TTC549 (cell line): ENCODE data around the gene PTGES3.
"Not testable (repeated sequence)": the region's sequence is repeated elsewhere in the genome, so short reads cannot be mapped to it uniquely, and the experiment has no call there.

Source experiments
- FAIRE-seq: peaks from 2 replicates; lab custom pipeline; 2012; peaks lifted over from hg19 to GRCh38; lab: Jason Lieb, UNC

PTGES3 gene

DNA sequence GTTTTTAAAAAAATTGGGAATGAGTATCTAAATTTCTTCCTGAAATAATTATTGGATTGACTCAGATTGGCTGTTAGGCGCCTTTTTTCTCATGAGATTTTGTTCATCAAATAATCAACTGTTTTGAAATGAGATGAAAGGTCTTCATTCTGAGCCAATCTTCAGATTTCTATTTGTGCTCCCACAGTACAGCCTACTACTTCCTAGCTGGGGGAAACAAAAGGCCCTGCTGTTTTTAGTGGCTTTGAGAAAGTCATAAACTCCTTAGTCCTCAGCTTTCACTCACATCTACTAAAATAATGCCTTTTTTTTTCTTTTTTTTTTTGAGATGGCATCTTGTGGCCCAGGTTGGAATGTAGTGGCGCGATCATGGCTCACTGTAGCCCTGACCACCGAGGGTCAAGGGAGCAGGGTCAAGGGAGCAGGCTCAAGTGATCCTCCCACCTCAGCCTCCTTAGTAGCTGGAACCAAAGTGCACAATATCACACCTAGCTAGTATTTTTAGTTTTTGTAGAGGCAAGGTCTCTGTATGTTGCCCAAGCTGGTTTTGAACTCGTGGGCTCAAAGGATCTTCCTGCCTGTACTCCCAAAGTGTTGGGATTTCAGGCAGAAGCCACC lies 21.8 kb upstream of the PTGES3 start:
- no peak for FAIRE-seq

DNA sequence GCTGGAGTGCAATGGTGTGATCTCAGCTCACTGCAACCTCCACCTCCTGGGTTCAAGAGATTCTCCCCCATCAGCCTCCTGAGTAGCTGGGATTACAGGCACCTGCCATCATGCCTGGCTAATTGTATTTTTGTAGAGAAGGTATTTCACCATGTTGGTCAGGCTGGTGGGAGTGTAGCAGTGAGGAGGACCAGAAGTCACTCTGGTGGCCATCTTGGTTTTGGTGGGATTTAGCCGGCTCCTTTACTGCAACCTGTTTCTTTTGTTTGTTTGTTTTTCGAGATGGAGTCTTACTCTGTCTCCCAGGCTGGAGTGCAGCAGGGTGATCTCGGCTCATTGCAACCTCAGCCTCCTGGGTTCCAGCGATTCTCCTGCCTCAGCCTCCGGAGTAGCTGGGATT lies 16.4 kb upstream of the PTGES3 start:
- FAIRE-seq: not testable (repeated sequence)

DNA sequence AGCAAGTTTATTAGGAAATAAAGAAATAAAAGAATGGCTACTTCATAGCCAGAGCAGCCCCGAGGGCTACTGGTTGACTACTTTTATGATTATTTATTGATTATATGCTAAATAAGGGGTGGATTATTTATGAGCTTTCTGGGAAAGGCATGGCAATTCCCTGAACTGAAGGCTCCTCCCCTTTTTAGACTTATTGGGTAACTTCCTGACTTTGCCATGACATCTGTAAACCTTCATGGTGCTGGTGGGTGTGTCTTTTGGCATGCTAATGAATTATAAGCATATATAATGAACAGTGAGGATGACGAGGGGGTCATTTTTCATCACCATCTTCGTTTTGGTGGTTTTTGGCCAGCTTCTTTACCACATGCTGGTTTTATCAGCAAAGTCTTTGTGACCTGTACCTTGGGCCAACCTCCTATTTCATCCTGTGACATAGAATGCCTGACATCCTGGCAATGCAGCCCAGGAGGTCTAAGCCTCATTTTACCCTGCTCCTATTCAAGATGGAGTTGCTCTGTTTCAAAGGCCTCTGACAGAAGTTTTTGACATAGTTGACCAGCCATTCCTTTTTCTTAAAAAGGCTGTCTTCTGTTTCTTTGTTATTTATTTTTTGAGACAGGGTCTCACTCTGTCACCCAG lies 11.1 kb upstream of the PTGES3 start:
- FAIRE-seq: no peak

DNA sequence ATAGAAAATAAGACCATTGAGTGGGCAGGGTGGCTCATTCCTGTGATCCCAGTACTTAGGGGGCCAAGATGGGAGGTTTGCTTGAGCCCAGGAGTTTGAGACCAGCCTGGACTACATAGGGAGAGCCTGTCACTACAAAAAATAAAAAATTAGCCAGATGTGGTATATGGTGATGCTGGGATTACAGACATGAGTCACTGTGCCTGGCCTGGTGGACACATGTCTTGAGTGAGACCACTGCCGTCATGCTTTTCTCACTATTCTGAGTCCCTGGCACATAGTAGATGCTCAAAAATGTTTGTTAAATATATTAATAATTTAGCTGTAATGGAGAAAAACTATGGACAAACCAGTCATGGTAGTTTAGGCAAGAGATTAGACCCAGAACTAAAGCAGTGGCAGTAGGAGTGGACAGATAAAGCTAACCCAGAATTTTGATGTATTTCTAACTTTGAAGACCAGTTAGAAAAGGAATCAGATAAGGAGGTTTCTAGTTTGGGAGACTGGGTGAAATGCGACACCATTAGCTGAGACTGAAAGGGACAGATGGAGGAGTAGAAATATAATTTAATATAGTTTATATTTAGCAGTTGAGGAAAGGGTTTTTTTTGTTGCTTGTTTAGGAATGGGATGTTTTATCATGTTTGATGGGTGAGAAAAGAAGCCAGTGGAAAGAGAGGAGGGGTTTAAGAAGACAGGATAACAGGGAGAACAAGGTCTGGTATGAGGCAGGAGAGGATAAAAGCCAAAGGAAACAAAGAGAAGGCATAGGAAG lies 7.4 kb upstream of the PTGES3 start:
- FAIRE-seq: no peak

DNA sequence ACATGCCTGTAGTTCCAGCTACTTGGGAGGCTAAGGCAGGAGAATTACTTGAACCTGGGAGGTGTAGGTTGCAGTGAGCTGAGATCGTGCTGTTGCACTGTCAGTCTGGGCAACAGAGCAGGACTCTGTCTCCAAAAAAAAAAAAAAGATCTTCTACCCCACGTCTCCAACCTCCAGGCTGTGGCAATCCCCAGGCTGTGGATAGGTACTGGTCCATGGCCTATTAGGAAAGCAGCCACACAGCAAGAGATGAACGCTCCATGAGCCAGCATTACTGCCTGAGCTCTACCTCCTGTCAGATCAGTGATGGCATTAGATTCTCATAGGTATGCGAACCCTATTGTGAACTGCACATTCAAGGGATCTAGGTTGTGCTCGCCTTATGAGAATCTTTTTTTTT lies 6.1 kb upstream of the PTGES3 start:
- FAIRE-seq: no peak

DNA sequence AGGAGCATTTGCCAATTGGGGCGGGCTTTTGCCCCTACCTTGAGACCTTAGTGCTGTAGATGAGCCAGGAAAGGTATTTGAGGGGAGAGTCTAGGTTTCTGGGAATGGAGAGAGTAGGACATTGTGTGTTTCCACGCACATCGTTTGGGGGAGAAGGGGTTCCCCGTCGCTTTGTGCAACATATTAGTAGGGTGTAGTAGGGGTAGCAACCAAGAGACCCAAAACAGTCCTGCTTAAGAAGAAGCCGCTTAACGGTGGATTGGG lies 694 bp upstream of the PTGES3 start:
- FAIRE-seq: no peak

DNA sequence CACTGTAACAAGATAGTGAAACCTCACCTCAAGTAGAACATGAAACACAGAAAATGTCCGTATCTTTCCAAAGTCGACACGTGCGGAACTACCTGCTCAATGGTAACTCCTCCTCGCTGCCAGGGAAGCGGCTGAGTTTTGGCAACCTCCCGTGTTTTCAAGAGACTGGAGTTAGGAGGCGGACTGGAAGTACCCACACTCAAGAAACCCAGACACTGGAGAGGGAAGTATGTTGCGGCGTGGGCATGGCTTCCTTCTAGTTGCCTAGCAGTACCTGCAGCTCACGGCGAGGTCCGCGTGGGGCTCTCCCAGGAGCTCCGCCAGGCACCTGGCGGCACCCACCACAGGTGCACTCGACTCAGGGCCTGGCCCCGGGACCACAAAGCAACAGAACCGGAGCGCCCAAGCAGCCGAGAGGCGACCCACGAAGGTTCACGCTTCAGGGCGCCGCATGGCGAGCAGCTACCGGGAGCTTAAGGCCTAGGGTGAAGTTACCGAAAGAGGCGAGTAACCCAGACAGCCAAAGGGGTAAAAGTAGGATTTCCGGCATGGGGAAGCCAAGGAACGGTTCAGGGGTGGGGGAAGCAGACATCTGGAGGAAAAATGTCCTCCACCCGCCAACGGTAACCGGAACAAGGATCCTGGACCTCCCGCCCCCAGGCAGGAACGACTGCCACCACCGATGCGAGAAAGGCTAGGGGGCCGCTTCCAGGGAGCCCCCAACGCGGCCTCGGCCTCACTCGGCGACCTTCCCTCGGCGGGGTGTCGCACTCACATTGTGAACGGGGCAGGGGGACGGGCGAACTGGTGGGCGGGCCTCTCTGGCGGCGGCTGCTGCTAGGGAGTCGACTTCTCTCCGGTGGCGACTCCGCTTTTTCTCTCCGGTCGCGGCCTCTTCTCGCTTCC lies 608 bp downstream of the PTGES3 start:
- FAIRE-seq: no peak

DNA sequence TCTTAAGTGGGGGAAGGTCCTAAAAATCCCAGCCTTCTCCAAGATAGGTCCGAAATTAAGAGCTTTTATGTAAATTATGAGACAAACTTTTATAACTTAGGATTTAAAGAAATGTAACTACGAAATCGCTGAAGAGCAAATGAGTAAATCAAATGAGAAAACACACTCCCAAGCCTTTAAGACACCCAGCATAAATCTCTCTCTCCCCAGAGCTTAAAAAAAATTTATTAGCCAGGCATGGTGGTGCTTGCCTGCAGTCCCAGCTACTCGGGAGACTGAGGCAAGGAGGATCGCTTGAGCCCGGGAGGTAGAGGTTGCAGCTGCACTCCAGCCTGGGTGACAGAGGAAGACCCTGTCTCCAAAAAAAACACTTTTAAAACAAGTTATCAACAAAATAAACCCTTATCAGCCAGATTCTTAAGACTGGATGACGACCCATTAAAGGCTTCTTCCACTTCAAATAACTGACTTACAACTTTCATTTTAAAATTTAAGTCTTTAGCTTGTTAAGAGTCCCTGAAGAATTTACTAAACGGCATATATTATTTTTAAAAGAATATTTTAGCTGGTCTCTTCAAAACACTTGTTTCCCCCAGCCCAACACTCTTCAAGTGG lies 3.2 kb downstream of the PTGES3 start:
- FAIRE-seq: no peak

DNA sequence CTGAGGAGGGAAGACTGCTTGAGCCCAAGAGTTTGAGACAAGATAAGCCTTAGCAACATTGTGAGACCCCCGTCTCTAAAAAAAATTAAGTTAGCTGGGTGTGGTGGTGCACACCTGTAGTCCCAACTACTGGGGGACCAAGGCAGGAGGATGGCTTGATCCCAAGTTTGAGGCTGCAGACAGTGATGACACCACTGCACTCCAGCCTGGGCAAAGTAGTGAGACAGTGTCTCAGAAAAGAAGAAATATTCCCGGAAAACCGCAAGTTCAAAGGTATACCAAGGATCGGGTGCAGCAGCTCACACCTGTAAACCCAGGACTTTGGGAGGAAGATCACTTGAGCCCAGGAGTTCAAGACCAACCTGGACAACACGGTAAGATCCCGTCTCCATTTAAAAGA lies 5.8 kb downstream of the PTGES3 start:
- FAIRE-seq: no peak

DNA sequence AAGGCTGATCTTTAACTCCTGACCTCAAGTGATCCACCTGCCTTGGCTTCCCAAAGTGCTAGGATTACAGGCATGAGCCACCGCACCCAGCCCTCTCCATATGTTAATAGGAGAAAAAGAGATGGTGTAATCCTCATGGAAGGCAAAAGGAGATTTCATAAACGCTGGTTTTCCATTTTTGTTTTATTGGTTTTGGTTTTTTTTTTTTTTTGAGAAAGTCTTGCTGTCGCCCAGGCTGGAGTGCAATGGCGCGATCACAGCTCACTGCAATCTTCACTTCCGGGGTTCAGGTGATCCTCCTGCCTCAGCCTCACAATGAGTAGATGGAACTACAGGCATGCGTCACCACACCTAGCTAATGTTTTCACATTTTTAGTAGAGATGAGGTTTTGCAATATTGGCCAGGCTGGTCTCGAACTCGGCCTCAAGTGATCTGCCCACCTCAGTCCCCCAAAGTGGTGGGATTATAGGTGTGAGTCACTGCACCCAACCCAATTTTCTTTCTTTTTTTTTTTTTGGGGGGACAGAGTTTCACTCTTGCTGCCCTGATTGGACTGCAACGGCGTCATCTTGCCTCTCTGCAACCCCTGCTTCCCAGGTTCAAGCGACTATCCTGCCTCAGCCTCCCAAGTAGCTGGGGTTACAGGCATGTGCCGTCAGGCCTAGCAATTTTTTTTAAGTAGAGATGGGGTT lies 8.1 kb downstream of the PTGES3 start:
- FAIRE-seq: no peak

DNA sequence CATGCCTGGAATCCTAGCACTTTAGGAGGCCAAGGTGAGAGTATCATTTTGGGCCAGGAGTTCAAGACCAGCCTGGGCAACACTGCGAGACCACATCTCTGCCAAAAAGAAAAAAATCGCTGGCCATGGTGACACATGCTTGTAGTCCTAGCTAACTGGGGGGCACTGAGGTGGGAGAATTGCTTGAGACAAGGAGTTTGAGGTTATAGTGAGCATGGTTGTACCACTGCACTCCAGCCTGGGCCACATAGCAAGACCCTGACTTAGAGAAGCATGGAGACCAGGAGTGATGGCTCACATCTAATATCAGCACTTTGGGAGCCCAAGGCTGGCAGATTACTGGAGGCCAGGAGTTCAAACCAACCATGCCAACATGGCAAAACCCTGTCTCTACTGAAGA lies 9.2 kb downstream of the PTGES3 start:
- no peak for FAIRE-seq

DNA sequence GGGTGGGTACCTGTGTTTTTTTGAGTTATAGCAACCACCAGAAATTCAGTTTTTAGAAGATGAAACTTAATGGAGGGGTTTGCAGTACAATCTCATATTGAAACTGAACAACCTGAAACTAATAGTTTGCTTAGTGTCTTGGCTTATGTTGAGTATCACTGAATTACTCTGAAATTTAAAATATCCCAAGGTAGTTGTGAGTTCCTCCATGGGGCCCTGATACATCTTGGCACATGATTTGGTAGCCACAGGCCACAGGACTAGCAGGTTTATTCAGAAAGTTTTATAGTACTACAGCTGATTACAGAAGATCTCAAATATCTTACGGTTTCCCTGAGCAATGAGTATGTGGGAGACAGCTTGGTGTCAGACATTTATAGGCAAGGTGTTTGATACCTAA lies 10.4 kb downstream of the PTGES3 start:
- no peak for FAIRE-seq

DNA sequence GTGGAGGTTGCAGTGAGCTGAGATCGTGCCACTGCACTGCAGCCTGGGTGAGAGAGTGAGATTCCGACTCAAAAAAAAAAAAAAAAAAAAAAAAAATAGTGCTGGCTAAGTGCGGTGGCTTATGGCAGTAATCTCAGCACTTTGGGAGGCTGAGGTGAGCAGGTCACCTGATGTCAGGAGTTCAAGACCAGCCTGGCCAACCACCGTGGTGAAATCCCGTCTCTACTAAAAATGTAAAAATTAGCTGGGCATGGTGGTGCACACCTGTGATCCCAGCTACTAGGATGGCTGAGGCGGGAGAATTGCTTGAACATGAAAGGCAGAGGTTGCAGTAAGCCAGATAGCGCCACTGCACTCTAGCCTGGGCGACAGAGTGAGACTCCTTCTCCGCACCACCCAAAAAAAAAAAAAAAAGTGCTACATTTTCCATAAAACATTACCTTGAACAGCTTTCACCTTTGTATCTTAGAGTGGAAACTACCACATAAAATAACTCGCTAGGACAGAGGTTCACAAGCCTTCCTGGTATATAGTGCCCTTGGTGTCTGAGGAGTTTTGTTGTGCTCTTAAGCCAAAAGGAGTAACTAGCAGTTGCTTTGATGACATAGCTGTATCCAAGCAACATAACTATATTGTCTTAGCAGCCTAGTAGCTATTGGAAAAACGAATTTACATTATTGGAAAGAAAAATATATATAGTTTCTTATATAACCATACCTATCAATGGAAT lies 11.1 kb downstream of the PTGES3 start:
- FAIRE-seq: no peak

DNA sequence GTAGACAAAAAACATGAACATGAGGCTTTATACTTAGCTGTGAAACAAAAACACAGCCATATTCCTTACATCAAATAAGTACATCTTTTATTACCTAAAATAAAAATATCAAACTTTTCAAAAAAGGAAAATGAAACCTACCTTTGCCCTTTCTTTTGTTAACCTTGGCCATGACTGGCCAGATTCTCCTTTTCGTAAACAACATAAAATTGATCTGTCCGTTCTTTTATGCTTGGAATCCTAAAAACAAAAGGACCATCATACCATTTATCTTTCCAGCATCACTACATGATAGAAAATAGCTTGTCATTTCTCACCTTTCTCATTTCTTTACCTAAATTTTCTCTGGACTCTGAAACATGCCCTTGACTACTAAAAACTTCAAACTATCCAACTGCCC lies 16.5 kb downstream of the PTGES3 start:
- FAIRE-seq: no peak

DNA sequence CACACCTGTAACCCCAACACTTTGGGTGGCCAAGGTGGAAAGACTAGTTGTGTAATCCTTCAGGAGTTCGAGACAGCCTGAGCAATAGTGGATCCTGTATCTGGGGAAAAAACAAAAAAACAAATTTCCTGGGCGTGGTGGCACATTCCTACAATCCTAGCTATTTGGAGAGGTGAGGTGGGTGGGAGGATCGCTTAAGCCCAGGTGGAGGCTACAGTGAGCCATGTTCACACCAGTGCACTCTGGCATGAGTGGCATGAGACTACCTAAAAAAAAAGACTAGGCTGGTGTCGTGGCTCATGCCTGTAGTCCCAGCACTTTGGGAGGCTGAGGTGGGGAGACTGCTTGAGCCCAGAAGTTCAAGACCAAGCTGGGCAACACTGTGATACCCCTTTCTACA lies 17.2 kb downstream of the PTGES3 start:
- no peak for FAIRE-seq

DNA sequence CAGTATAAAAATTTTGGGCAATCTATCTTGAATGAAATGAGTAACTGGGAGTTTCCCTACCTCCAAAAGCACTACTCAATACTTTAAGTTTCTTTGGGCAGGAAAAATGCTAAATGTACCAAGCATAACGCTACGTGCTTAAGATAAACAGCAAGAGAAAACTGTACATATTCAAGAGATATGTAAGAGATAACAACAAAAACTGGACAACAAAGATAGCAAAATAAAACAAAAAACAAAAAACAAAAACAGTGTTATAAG lies 20.0 kb downstream of the PTGES3 start:
- no peak for FAIRE-seq

DNA sequence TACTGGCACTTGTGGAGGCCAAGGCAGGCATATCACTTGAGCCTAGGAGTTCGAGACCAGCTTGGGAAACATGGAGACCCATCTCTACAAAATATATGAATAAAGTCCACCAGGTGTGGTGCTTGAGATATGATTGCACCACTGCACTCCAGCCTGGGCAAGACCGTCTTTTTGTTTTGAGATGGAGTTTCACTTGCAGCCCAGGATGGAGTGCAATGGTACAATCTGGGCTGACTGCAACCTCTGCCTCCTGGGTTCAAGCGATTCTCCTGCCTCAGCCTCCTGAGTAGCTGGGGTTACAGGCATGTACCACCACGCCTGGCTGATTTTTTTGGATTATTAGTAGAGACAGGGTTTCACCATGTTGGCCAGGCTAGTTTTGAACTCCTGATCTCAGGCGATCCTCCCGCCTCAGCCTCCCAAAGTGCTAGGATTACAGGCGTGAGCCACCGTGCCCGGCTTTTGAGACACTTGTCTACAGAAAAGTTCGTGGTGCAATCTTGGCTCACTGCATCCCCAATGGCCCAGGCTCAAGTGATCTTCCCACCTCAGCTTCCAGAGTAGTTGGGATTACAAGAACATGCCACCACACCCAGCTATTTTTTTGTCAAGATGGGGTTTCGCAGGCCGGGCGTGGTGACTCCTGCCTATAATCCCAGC lies 26.0 kb downstream of the PTGES3 start:
- no peak for FAIRE-seq

DNA sequence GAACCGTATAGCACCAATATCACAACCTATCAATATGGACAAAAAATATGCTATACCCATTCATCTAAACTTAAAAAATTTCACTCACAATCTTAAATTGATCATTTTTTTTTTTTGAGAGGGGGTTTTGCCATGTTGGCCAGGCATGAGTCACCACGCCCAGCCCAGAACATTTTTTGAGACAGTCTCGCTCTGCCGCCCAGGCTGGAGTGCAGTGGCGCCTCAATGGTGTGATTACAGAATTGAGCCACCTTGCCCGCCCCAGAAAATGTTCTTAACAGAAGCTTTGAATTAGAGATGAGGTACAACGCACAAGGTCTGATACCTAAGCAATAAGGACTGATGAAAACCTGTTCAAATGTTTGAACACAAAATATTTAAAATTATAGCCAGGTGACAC lies 26.5 kb downstream of the PTGES3 start:
- no peak for FAIRE-seq

DNA sequence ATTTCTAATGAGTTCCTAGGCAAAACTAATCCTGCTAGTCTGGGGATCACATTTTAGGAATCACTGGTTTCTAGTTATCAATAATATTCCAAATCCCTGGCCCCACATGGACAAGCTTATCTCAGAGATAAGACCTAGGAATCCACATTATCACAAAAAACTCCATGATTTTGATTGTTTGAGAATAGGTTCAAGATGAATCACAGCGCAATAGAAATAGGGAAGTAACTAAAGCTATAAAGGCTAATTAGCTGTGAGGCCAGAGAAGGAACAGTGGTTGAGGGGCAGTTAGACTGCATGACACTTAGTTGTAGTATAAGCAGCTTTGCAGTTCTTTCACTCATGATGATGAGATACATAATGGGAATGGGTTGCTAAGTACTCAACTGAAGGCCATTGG lies 29.2 kb downstream of the PTGES3 start:
- no peak for FAIRE-seq

DNA sequence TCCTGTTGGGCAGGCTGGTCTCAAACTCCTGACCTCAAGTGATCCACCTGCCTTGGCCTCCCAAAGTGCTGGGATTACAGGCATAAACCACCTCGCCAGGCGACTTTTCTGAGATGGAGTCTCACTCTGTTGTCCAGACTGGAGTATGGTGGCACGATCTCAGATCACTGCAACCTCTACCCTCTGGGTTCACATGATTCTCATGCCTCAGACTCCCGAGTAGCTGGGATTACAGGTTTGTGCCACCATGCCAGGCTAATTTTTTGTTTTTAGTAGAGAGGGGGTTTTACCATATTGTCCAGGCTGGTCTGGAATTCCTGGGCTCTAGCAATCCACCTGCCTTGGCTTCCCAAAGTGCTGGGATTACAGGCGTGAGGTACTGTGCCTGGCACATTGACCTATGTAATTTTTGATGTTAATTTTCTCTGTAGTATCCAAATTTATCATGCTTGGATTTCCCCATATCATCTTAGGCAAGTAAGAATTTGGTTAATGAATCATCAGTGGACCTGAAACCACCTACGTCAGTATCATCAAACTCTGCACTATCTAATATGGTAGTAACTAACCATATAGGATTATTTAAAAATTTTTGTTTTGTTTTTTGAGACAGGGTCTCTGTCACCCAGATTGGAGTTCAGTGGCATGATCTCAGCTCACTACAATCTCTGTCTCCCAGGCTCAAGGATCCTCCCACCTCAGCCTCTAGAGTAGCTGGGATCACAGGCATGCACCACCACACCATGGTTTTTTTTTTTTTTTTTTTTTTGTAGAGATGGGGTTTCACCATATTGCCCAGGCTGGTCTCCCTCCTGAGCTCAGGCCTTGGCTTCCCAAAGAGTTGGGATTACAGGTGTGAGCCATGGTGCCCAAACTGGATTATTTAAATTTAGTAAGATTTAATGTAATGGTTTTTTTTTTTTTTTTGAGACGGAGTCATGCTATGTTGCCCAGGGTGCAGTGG lies 30.4 kb downstream of the PTGES3 start:
- FAIRE-seq: no peak
